Measurements from ENCODE around the gene AURKAIP1. TPM values are rescaled to one million over a fixed set of nuclear protein-coding genes. Genes with fewer than 3 reads are reported as not detected.
"Not testable (repeated sequence)": the region's sequence is repeated elsewhere in the genome, so short reads cannot be mapped to it uniquely, and the experiment has no call there.

Gene AURKAIP1
- total RNA-seq, 1 donor from 2014 or later: 107 TPM

DNA sequence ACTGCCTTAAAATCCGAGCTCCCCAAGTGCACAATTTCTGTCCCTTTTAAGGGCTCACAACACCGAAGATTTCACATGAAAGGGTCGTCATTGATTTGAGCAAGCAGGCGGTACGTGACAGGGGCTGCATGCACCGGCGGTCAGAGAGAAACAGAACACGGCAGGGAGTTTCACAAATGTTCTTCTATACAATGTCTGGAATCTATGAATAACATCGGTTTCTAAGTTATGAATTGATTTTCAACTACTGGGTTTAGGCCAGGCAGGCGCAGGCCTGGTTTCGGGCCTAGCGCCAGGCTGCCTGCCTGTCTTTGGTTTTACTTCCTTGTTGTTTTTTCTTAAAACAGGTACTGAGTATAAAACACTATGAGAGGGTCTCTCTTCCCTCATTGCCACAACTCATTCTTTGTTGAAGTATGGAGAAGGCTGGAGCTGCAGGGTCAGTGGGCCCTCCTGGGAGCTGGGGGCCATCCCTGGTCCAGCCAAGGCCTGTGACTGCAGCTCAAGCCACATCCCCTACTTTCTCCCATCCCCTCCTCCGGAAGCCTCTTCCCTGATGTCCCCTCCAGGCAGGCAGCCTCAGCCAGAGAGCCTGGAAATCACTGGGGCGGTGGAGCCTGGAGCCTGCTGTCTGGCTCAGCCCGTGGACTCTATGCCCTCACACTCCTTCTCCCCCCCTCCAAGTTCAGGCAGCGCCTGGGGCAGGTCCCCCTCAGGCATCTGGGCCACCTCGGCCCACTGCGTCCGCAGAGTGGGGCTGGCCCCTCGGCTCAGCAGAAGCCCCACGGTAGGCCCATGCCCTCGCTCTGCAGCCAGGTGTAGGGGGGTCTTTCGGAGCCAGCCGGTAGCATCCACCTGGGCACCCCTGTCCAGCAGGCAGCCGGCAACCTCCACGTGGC, 43.7 kb upstream of the AURKAIP1 start:
- no peak for DNase-seq (ENCODE audit: low spot score, unreplicated experiment)
- TF ChIP-seq, protein P1, sequence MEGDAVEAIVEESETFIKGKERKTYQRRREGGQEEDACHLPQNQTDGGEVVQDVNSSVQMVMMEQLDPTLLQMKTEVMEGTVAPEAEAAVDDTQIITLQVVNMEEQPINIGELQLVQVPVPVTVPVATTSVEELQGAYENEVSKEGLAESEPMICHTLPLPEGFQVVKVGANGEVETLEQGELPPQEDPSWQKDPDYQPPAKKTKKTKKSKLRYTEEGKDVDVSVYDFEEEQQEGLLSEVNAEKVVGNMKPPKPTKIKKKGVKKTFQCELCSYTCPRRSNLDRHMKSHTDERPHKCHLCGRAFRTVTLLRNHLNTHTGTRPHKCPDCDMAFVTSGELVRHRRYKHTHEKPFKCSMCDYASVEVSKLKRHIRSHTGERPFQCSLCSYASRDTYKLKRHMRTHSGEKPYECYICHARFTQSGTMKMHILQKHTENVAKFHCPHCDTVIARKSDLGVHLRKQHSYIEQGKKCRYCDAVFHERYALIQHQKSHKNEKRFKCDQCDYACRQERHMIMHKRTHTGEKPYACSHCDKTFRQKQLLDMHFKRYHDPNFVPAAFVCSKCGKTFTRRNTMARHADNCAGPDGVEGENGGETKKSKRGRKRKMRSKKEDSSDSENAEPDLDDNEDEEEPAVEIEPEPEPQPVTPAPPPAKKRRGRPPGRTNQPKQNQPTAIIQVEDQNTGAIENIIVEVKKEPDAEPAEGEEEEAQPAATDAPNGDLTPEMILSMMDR (IDR thresholded peaks at IDR 0.05; ENCODE audit: unreplicated experiment): no peak
- peak overlapping the region; percentile 25 for H3K4me3 Mint-ChIP-seq (ENCODE audit: low read depth)
- H3K27me3 Mint-ChIP-seq: peaks cover 12% of the 10 kb centered on the region
- peaks cover 20% of the 10 kb centered on the region for H3K4me1 Mint-ChIP-seq (ENCODE audit: low read depth)
- H3K36me3 Mint-ChIP-seq (ENCODE audit: insufficient read depth): peaks cover 3% of the 10 kb centered on the region
- no peaks in the 10 kb centered on the region for H3K9me3 Mint-ChIP-seq (ENCODE audit: low read depth)
- no peak overlapping the region for H3K27ac Mint-ChIP-seq

DNA sequence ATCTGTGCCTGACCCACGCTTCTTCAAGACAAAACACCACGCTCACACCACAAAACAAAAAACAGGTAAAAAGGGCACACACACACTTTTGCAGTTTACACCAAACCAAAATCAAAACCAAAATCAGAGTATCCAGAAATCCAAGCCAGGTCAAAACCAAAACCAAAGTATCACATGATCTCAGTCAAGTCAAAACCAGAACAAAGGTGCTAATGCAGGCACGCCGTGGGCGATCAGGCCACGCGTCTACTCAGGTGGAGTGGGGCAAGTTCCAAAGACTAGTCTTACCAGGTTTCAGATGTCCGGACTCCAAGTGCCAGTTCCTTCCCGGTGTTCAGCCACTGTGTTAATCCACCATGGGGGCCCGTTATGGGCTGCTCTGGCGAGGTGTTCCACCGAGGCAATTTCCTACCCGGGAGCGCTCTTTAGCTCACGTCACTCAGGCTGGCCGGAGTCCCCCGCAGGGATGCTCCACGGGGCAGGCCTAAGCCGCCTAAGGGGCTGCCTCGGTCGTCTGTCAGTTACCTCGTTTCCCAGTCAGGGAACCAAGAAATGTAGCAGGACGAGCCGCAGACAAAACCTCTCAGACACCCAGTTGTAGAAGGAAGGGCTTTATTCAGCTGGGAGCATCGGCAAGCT, 42.9 kb upstream of the AURKAIP1 start:
- H3K36me3 Mint-ChIP-seq (ENCODE audit: insufficient read depth); H3K9me3 Mint-ChIP-seq (ENCODE audit: low read depth); DNase-seq (ENCODE audit: low spot score, unreplicated experiment); H3K27ac Mint-ChIP-seq: not testable (repeated sequence)
- Mint-ChIP-seq H3K4me1 (ENCODE audit: low read depth) (peaks cover 20% of the 10 kb centered on the region), H3K4me3 (ENCODE audit: low read depth) (peak overlapping the region; percentile 25), H3K27me3 (peaks cover 12% of the 10 kb centered on the region)

DNA sequence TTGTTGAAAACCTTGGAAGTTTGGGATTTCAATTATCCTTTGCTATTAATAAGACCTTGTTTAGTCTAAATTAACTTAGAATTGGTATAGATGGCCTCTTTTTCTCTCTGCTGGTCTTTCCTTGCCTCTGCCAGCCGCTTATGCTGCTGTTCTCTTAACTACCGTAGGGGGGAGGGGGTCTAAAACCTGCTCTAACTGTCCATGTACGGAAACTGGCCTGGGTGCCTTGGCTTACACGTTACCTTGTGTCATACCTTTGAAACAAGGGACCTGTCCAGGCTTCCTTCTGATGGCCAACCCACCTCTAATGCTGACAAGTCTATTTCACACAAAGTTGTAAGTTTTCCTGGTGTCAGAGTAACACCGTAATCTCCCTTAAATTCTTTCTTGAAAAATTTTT, 42.4 kb upstream of the AURKAIP1 start:
- Mint-ChIP-seq H3K27me3 (peaks cover 12% of the 10 kb centered on the region), H3K4me1 (ENCODE audit: low read depth) (peaks cover 15% of the 10 kb centered on the region)
- H3K9me3 Mint-ChIP-seq (ENCODE audit: low read depth); DNase-seq (ENCODE audit: low spot score, unreplicated experiment); H3K36me3 Mint-ChIP-seq (ENCODE audit: insufficient read depth); H3K27ac Mint-ChIP-seq; H3K4me3 Mint-ChIP-seq (ENCODE audit: low read depth): not testable (repeated sequence)

DNA sequence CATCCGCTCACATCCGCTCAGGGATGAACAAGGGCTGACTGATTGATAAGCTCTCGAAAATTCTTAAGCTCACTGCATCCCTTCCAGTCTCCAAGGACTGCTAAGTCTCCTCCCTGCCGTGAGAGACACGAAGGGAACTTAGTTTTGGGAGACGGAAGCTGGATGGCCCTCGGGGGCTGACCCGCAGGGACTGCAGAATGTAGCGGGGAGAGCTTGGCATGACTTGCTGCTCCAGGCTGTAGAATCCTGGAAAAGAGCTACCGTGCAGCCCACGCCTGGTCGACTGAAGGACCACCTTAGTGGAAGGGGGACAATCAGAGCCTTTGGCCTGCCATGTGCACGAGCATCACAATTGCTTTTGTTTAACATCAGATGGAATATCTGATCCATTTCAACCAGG, 40.7 kb upstream of the AURKAIP1 start:
- Mint-ChIP-seq H3K36me3 (ENCODE audit: insufficient read depth) (peaks cover 9% of the 10 kb centered on the region), H3K4me3 (ENCODE audit: low read depth) (no peak overlapping the region), H3K27me3 (peaks cover 12% of the 10 kb centered on the region), H3K27ac (peak overlapping the region; percentile 62), H3K9me3 (ENCODE audit: low read depth) (peaks cover 2% of the 10 kb centered on the region), H3K4me1 (ENCODE audit: low read depth) (peaks cover 9% of the 10 kb centered on the region)
- TF ChIP-seq, protein P1 (IDR thresholded peaks at IDR 0.05; ENCODE audit: unreplicated experiment): no peak
- no peak for DNase-seq (ENCODE audit: low spot score, unreplicated experiment)

DNA sequence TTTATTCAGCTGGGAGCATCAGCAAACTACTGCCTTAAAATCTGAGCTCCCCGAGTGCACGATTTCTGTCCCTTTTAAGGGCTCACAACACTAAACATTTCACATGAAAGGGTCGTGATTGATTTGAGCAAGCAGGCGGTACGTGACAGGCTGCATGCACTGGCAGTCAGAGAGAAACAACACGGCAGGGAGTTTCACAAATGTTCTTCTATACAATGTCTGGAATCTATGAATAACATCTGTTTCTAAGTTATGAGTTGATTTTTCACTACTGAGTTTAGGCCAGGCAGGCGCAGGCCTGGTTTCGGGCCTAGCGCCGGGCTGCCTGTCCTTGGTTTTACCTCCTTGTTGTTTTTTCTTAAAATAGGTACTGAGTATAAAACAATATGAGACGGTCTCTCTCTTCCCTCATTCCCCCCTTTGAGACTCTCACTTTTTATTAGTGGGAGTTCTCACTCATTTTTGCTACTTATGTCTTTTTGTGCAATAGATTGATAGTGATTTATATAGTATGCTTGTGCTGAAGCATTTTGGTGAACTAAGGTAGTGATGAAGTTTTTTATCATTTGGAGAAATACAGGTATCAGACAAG, 37.4 kb upstream of the AURKAIP1 start:
- H3K4me3 Mint-ChIP-seq (ENCODE audit: low read depth); DNase-seq (ENCODE audit: low spot score, unreplicated experiment); H3K36me3 Mint-ChIP-seq (ENCODE audit: insufficient read depth); H3K27ac Mint-ChIP-seq; H3K27me3 Mint-ChIP-seq; H3K9me3 Mint-ChIP-seq (ENCODE audit: low read depth): not testable (repeated sequence)
- H3K4me1 Mint-ChIP-seq (ENCODE audit: low read depth): peaks cover 18% of the 10 kb centered on the region

DNA sequence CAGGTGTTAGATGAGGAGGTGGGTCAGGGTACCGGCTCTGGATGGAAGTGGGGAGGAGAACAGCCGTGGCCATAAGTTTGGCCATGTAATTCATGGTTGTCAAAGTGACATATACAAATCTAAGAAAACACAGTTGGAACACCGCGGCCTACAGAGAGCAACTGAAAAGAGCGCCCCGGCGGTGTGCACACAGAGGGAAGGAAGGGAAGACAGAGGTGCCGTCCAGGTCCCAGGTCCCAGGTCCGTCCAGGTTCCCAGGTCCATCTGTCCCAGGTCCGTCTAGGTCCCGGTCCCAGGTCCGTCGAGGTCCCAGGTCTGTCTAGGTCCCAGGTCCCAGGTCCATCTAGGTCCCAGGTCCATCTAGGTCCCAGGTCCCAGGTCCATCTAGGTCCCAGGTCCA, 36.6 kb upstream of the AURKAIP1 start:
- Mint-ChIP-seq H3K27ac (no peak overlapping the region), H3K36me3 (ENCODE audit: insufficient read depth) (peaks cover 6% of the 10 kb centered on the region)
- no peak for DNase-seq (ENCODE audit: low spot score, unreplicated experiment)

DNA sequence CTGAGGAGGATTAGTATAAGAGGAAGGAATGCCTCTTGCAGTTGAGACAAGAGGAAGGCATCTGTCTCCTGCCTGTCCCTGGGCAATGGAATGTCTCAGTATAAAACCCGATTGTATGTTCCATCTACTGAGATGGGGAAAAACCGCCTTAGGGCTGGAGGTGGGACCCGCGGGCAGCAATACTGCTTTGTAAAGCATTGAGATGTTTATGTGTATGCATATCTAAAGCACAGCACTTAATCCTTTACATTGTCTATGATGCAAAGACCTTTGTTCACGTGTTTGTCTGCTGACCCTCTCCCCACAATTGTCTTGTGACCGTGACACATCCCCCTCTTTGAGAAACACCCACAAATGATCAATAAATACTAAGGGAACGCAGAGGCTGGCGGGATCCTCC, 35.2 kb upstream of the AURKAIP1 start:
- not testable (repeated sequence) for DNase-seq (ENCODE audit: low spot score, unreplicated experiment); H3K27ac Mint-ChIP-seq; H3K27me3 Mint-ChIP-seq; H3K9me3 Mint-ChIP-seq (ENCODE audit: low read depth); H3K36me3 Mint-ChIP-seq (ENCODE audit: insufficient read depth)
- peaks cover 17% of the 10 kb centered on the region for H3K4me1 Mint-ChIP-seq (ENCODE audit: low read depth)
- H3K4me3 Mint-ChIP-seq (ENCODE audit: low read depth): peak overlapping the region; percentile 27

More for the DNA sequence above, 36.6 kb upstream of the AURKAIP1 start:
- H3K4me3 Mint-ChIP-seq (ENCODE audit: low read depth): no peak overlapping the region
- peaks cover 2% of the 10 kb centered on the region for H3K9me3 Mint-ChIP-seq (ENCODE audit: low read depth)
- H3K27me3 Mint-ChIP-seq: no peaks in the 10 kb centered on the region
- peaks cover 17% of the 10 kb centered on the region for H3K4me1 Mint-ChIP-seq (ENCODE audit: low read depth)
- TF ChIP-seq, protein P1 (IDR thresholded peaks at IDR 0.05; ENCODE audit: unreplicated experiment): no peak
